Hepatocyte (in vitro differentiated cells): ENCODE results near the gene DCC. TPM values are rescaled to one million over a fixed set of nuclear protein-coding genes. Genes with fewer than 3 reads are reported as not detected.
A peak's percentile ranks its signal among the peaks of the same experiment; 100 is the strongest.

Source experiments
- DNase-seq: peaks from one replicate; pipeline ENCODE4 v3.0.0-alpha.2; 2016; ENCODE audit warnings: low spot score
- H2AFZ ChIP-seq: fragments of 200-600 bp; sonication (generic); 2 replicates; pipeline ENCODE4 v1.6.0; 2016; ENCODE audit warnings: antibody characterized with exemption, mild to moderate bottlenecking
- H3K27ac ChIP-seq: fragments of 200-600 bp; sonication (generic); 2 replicates; pipeline ENCODE4 v1.5.1; 2016; ENCODE audit warnings: mild to moderate bottlenecking
- H3K27me3 ChIP-seq: fragments of 200-600 bp; sonication (generic); 2 replicates; pipeline ENCODE4 v1.6.1; 2016
- H3K36me3 ChIP-seq: fragments of 200-600 bp; sonication (generic); replicated peaks from 2 replicates; pipeline ENCODE4 v1.5.1; 2016; ENCODE audit warnings: low read depth; ENCODE audit not compliant: insufficient read depth
- H3K4me1 ChIP-seq: fragments of 200-600 bp; sonication (generic); 2 replicates; pipeline ENCODE4 v1.5.1; 2016; ENCODE audit warnings: mild to moderate bottlenecking, moderate library complexity; ENCODE audit not compliant: insufficient read depth
- H3K4me2 ChIP-seq: fragments of 200-600 bp; sonication (generic); 2 replicates; pipeline ENCODE4 v1.6.0; 2016
- H3K4me3 ChIP-seq: fragments of 200-600 bp; sonication (generic); 2 replicates; pipeline ENCODE4 v1.5.1; 2016; ENCODE audit warnings: mild to moderate bottlenecking
- H3K79me2 ChIP-seq: fragments of 200-600 bp; sonication (generic); 2 replicates; pipeline ENCODE4 v1.6.0; 2017; ENCODE audit warnings: mild to moderate bottlenecking
- H3K9me2 ChIP-seq: fragments of 200-600 bp; sonication (generic); replicated peaks from 2 replicates; pipeline ENCODE4 v1.6.0; 2017; ENCODE audit warnings: mild to moderate bottlenecking; ENCODE audit not compliant: insufficient read depth
- H3K9me3 ChIP-seq: fragments of 200-600 bp; sonication (generic); 2 replicates; pipeline ENCODE4 v1.5.1; 2016; ENCODE audit warnings: low read depth, mild to moderate bottlenecking
- H4K20me1 ChIP-seq: fragments of 200-600 bp; sonication (generic); 2 replicates; pipeline ENCODE4 v1.6.0; 2016; ENCODE audit warnings: mild to moderate bottlenecking; ENCODE audit not compliant: insufficient read depth, poor library complexity, severe bottlenecking
- CTCF ChIP-seq: fragments of 200-600 bp; sonication (generic); IDR thresholded peaks from 2 replicates; pipeline ENCODE4 v1.5.1; 2016; ENCODE audit warnings: antibody characterized with exemption, mild to moderate bottlenecking; ENCODE audit not compliant: poor library complexity
- EZH2 ChIP-seq: fragments of 200-600 bp; sonication (generic); IDR thresholded peaks from 2 replicates; pipeline ENCODE4 v1.6.1; 2016; ENCODE audit warnings: antibody characterized with exemption, mild to moderate bottlenecking, borderline replicate concordance
- EZH2phosphoT487 ChIP-seq: fragments of 200-600 bp; sonication (generic); IDR thresholded peaks from one replicate; pipeline ENCODE4 v1.6.1; 2018; ENCODE audit warnings: antibody characterized with exemption, mild to moderate bottlenecking, low read depth, moderate library complexity; ENCODE audit not compliant: unreplicated experiment, severe bottlenecking
- WGBS: methylation state at CpG from one replicate; pipeline ENCODE4 v1.1.6; 2016; ENCODE audit warnings: low lambda C conversion rate; ENCODE audit errors: missing lambda C conversion rate; 5-methylcytosine and 5-hydroxymethylcytosine counted together
- polyA plus RNA-seq: library from polyadenylated mRNA; unstranded; fragments of >200 nt; fragmentation: Nextera tagmentation; extraction: Ambion mirVana; gene quantifications from 2 replicates; pipeline ENCODE4 v1.2.1, GENCODE V29; 2016
- total RNA-seq: library from RNA; depleted of rRNA; stranded (reverse); fragments of >200 nt; gene quantifications from 2 replicates; pipeline ENCODE4 v1.2.3, GENCODE V29; 2014

The DCC gene
- total and polyA plus RNA-seq, 2 experiments from 2014 or later: 1.0 to 3.5 TPM

- H3K4me1 ChIP-seq: no peaks in the 10 kb centered on the region
- H4K20me1 ChIP-seq: no peaks in the 10 kb centered on the region
- no peaks in the 10 kb centered on the region for H3K9me3 ChIP-seq
- H3K36me3 ChIP-seq: no peaks in the 10 kb centered on the region
- TF ChIP-seq EZH2 (no peak), CTCF (no peak), EZH2phosphoT487 (no peak)
- WGBS: 58% methylated on average over 2 of the region's 2 CpGs
- no peak overlapping the region for H2AFZ ChIP-seq
- H3K4me2 ChIP-seq: no peak overlapping the region
- no peak overlapping the region for H3K4me3 ChIP-seq
- DNase-seq: no peak
- no peak overlapping the region for H3K27ac ChIP-seq
- H3K27me3 ChIP-seq: no peaks in the 10 kb centered on the region
- no peaks in the 10 kb centered on the region for H3K79me2 ChIP-seq
- H3K9me2 ChIP-seq: no peaks in the 10 kb centered on the region
These were observed 475.7 kb downstream of the DCC start for GRCh38 chr18:52815651-52816050.

- no peaks in the 10 kb centered on the region for H3K79me2 ChIP-seq
- TF ChIP-seq CTCF (no peak), EZH2phosphoT487 (no peak), EZH2 (no peak)
- 76% methylated on average over 4 of the region's 4 CpGs for WGBS
These were observed 476.1 kb downstream of the DCC start for GRCh38 chr18:52816121-52816520.

GRCh38 chr18:52822160-52822559 is 482.2 kb downstream of the DCC start:
- Histone ChIP-seq H3K4me2 (no peak overlapping the region), H3K4me3 (no peak overlapping the region), H3K9me2 (no peaks in the 10 kb centered on the region), H3K79me2 (no peaks in the 10 kb centered on the region), H3K27me3 (no peaks in the 10 kb centered on the region), H3K27ac (peak overlapping the region; percentile 45), H4K20me1 (no peaks in the 10 kb centered on the region), H2AFZ (no peak overlapping the region), H3K36me3 (no peaks in the 10 kb centered on the region), H3K4me1 (no peaks in the 10 kb centered on the region), H3K9me3 (no peaks in the 10 kb centered on the region)
- DNase-seq: peak; percentile 13
- TF ChIP-seq EZH2 (no peak), CTCF (no peak), EZH2phosphoT487 (no peak)
- WGBS: 74% methylated on average over 1 of the region's 1 CpG

More at GRCh38 chr18:52816121-52816520, 476.1 kb downstream of the DCC start:
- H2AFZ ChIP-seq: no peak overlapping the region
- no peaks in the 10 kb centered on the region for H3K9me3 ChIP-seq
- no peak overlapping the region for H3K4me2 ChIP-seq
- H3K36me3 ChIP-seq: no peaks in the 10 kb centered on the region
- no peak overlapping the region for H3K4me3 ChIP-seq
- no peak overlapping the region for H3K27ac ChIP-seq
- no peaks in the 10 kb centered on the region for H4K20me1 ChIP-seq
- no peaks in the 10 kb centered on the region for H3K4me1 ChIP-seq
- H3K27me3 ChIP-seq: no peaks in the 10 kb centered on the region
- H3K9me2 ChIP-seq: no peaks in the 10 kb centered on the region
- no peak for DNase-seq

DNA sequence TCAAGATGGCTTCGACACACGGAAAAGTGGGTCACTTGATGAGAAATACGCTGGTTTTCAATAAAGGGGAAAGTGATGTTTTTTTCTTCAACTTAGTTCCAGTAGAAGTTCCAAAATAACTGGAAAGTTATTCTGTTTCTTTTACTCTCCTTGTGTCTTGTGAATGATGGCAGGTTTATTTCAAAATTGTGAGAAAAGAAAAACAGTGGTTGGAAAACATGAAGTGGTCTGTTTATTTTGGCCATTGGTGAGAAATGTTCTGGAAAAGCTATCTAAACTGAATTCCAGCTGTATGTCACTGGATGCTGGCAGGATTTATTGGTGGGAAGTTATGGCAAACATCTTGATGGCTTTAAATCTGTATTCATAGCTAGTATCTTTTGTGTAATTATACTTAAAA is 484.1 kb downstream of the DCC start:
- Histone ChIP-seq H2AFZ (no peak overlapping the region), H3K27me3 (no peaks in the 10 kb centered on the region), H3K4me2 (no peak overlapping the region), H3K27ac (no peak overlapping the region), H3K4me1 (no peaks in the 10 kb centered on the region), H3K9me3 (no peaks in the 10 kb centered on the region), H3K79me2 (no peaks in the 10 kb centered on the region), H4K20me1 (no peaks in the 10 kb centered on the region), H3K4me3 (no peak overlapping the region), H3K36me3 (no peaks in the 10 kb centered on the region), H3K9me2 (no peaks in the 10 kb centered on the region)
- 92% methylated on average over 3 of the region's 3 CpGs for WGBS
- no peak for DNase-seq
- TF ChIP-seq EZH2phosphoT487 (no peak), EZH2 (no peak), CTCF (no peak)
